Lower leg skin (tissue), 3 donors: ENCODE data around the gene TNPO3.

ENCODE experiments used
- CTCF ChIP-seq, 3 donors: fragments of 450-650 bp; IDR thresholded peaks; one replicate each; pipeline ENCODE4 v1.5.1; 2016; ENCODE audit warnings: antibody characterized with exemption in 3 of 3, mild to moderate bottlenecking in 3 of 3, moderate library complexity in 2 of 3
- POLR2A ChIP-seq, 2 donors: fragments of 450-650 bp; IDR thresholded peaks; one replicate each; pipeline ENCODE4 v1.6.1; 2016 to 2017; ENCODE audit warnings: antibody characterized with exemption in 2 of 2, mild to moderate bottlenecking in 1 of 2, moderate library complexity in 1 of 2

GRCh38 chr7:128912281-128912680, 142.6 kb downstream of the TNPO3 start:
- TF ChIP-seq CTCF (IDR thresholded peaks at IDR 0.05): no peak
- TF ChIP-seq POLR2A (IDR thresholded peaks at IDR 0.05): no peak
